MM.1S (cell line): ENCODE measurements around the gene WFIKKN1.
A peak's percentile ranks its signal among the peaks of the same experiment; 100 is the strongest.

Experiments used
- DNase-seq: peaks from one replicate; pipeline ENCODE4 v3.0.0-alpha.2; 2015
- H2AFZ ChIP-seq: fragments of 300-600 bp; sonication (generic); 2 replicates; pipeline ENCODE4 v1.6.0; 2016; ENCODE audit warnings: antibody characterized with exemption, low read length
- H3F3A ChIP-seq: fragments of 300-600 bp; sonication (generic); 2 replicates; pipeline ENCODE4 v1.6.1; 2016; ENCODE audit warnings: mild to moderate bottlenecking, antibody characterized with exemption, low read length, moderate library complexity, mixed read lengths; ENCODE audit not compliant: insufficient read depth
- H3K27ac ChIP-seq: fragments of 300-600 bp; sonication (generic); 2 replicates; pipeline ENCODE4 v1.5.1; 2016; ENCODE audit warnings: mild to moderate bottlenecking, low read length
- H3K27me3 ChIP-seq: fragments of 300-600 bp; sonication (generic); replicated peaks from 2 replicates; pipeline ENCODE4 v1.6.0; 2016; ENCODE audit warnings: low read length; ENCODE audit not compliant: insufficient read depth
- H3K36me3 ChIP-seq: fragments of 300-600 bp; sonication (generic); replicated peaks from 2 replicates; pipeline ENCODE4 v1.6.1; 2016; ENCODE audit warnings: mild to moderate bottlenecking, low read length, mixed read lengths; ENCODE audit not compliant: insufficient read depth
- H3K4me1 ChIP-seq: fragments of 300-600 bp; sonication (generic); 2 replicates; pipeline ENCODE4 v1.6.1; 2016; ENCODE audit warnings: low read length, mixed read lengths
- H3K4me2 ChIP-seq: fragments of 300-600 bp; sonication (generic); 2 replicates; pipeline ENCODE4 v1.6.0; 2016; ENCODE audit warnings: low read depth, low read length
- H3K4me3 ChIP-seq: fragments of 300-600 bp; sonication (generic); 2 replicates; pipeline ENCODE4 v1.5.1; 2016; ENCODE audit warnings: low read length, mixed read lengths
- H3K79me2 ChIP-seq: fragments of 300-600 bp; sonication (generic); 2 replicates; pipeline ENCODE4 v1.6.1; 2016; ENCODE audit warnings: mixed run types, low read length, mixed read lengths
- H3K9ac ChIP-seq: fragments of 300-600 bp; sonication (generic); 2 replicates; pipeline ENCODE4 v1.6.1; 2016; ENCODE audit warnings: low read length, mixed read lengths
- H3K9me2 ChIP-seq: fragments of 300-600 bp; sonication (generic); replicated peaks from 2 replicates; pipeline ENCODE4 v1.6.1; 2016; ENCODE audit warnings: mild to moderate bottlenecking, low read length, mixed read lengths; ENCODE audit not compliant: insufficient read depth
- H3K9me3 ChIP-seq: fragments of 300-600 bp; sonication (generic); replicated peaks from 2 replicates; pipeline ENCODE4 v1.6.1; 2016; ENCODE audit warnings: mild to moderate bottlenecking, low read length, mixed read lengths; ENCODE audit not compliant: insufficient read depth
- H4K20me1 ChIP-seq: fragments of 300-600 bp; sonication (generic); 2 replicates; pipeline ENCODE4 v1.6.1; 2016; ENCODE audit warnings: mild to moderate bottlenecking, low read length, moderate library complexity, mixed read lengths; ENCODE audit not compliant: insufficient read depth
- CTCF ChIP-seq: fragments of 300-600 bp; sonication (generic); IDR thresholded peaks from 2 replicates; pipeline ENCODE4 v1.5.1; 2016; ENCODE audit warnings: antibody characterized with exemption, low read length, mixed read lengths
- EZH2 ChIP-seq: fragments of 300-600 bp; sonication (generic); optimal IDR thresholded peaks from 2 replicates; pipeline ENCODE3; 2017; ENCODE audit warnings: low read depth, mild to moderate bottlenecking, antibody characterized with exemption, low read length, mixed read lengths
- EZH2phosphoT487 ChIP-seq: fragments of 300-600 bp; sonication (generic); IDR thresholded peaks from 2 replicates; pipeline ENCODE4 v1.6.1; 2018; ENCODE audit warnings: antibody characterized with exemption, low read length

WFIKKN1 gene

GRCh38 chr16:657487-657886 lies 26.7 kb downstream of the WFIKKN1 start:
- Histone ChIP-seq H3K9me2 (no peaks in the 10 kb centered on the region), H3K4me3 (no peak overlapping the region), H3K9me3 (no peaks in the 10 kb centered on the region), H3K79me2 (no peaks in the 10 kb centered on the region), H3K36me3 (no peaks in the 10 kb centered on the region), H3K27ac (no peak overlapping the region), H3K27me3 (no peaks in the 10 kb centered on the region), H3F3A (no peaks in the 10 kb centered on the region), H4K20me1 (no peaks in the 10 kb centered on the region), H3K4me2 (no peak overlapping the region), H3K4me1 (peaks cover 8% of the 10 kb centered on the region), H2AFZ (no peak overlapping the region), H3K9ac (no peak overlapping the region)
- no peak for TF ChIP-seq CTCF
- TF ChIP-seq EZH2 = no peak
- no peak for TF ChIP-seq EZH2phosphoT487
- DNase-seq = no peak

GRCh38 chr16:658679-659571 lies 28.1 kb downstream of the WFIKKN1 start:
- Histone ChIP-seq H3K36me3 (no peaks in the 10 kb centered on the region), H3K27ac (no peak overlapping the region), H3K9me3 (no peaks in the 10 kb centered on the region), H3K27me3 (no peaks in the 10 kb centered on the region), H3K9ac (no peak overlapping the region), H3F3A (no peaks in the 10 kb centered on the region), H3K9me2 (no peaks in the 10 kb centered on the region), H4K20me1 (no peaks in the 10 kb centered on the region), H2AFZ (no peak overlapping the region), H3K4me2 (no peak overlapping the region), H3K79me2 (no peaks in the 10 kb centered on the region), H3K4me1 (peaks cover 8% of the 10 kb centered on the region), H3K4me3 (no peak overlapping the region)
- TF ChIP-seq EZH2 = no peak
- TF ChIP-seq CTCF = no peak
- no peak for TF ChIP-seq EZH2phosphoT487
- no peak for DNase-seq

- H3K9ac ChIP-seq = no peak overlapping the region
- TF ChIP-seq EZH2phosphoT487 (no peak), EZH2 (no peak), CTCF (no peak)
- no peak overlapping the region for H2AFZ ChIP-seq
- no peaks in the 10 kb centered on the region for H3F3A ChIP-seq
- no peaks in the 10 kb centered on the region for H3K36me3 ChIP-seq
- H4K20me1 ChIP-seq = no peaks in the 10 kb centered on the region
- peak overlapping the region; percentile 79; the same call in 1 of the 2 replicates for H3K4me2 ChIP-seq
- no peaks in the 10 kb centered on the region for H3K9me3 ChIP-seq
- no peak for DNase-seq
- H3K4me3 ChIP-seq = no peak overlapping the region
- H3K27me3 ChIP-seq = no peaks in the 10 kb centered on the region
- no peak overlapping the region for H3K27ac ChIP-seq
- H3K4me1 ChIP-seq = peaks cover 8% of the 10 kb centered on the region
- H3K9me2 ChIP-seq = no peaks in the 10 kb centered on the region
- H3K79me2 ChIP-seq = no peaks in the 10 kb centered on the region
These were observed 28.8 kb downstream of the WFIKKN1 start for GRCh38 chr16:659618-660017.
